Heart right ventricle (tissue), 16 donors: ENCODE data around the gene BMAL1. TPM values are rescaled to one million over a fixed set of nuclear protein-coding genes. Genes with fewer than 3 reads are reported as not detected.

ENCODE experiments used
- ATAC-seq, 8 donors: fragments of 200-7000 bp; cut with Tn5 transposase; one replicate each; pipeline ENCODE4 v1.9.1; 2020; ENCODE audit warnings: mild to moderate bottlenecking in 8 of 8, moderate library complexity in 8 of 8, moderate number of reproducible peaks in 1 of 8
- DNase-seq, 2 donors: peaks; one replicate each; pipeline ENCODE4 v3.0.0-alpha.2; 2020
- H3K27ac ChIP-seq, 10 donors: fragments of 200-600 bp; sonication (generic) in 2 of 10; one replicate each; pipeline versions ENCODE4 v1.5.0 to v1.8.0; 2020 to 2022; ENCODE audit warnings: mild to moderate bottlenecking in 3 of 10
- H3K27me3 ChIP-seq, 7 donors: fragments of 200-600 bp; one replicate each; pipeline ENCODE4 v1.8.0; 2021 to 2022; ENCODE audit warnings: mild to moderate bottlenecking in 2 of 7
- H3K36me3 ChIP-seq, 9 donors: fragments of 200-600 bp; sonication (generic) in 1 of 9; one replicate each; pipeline versions ENCODE4 v1.5.0 to v1.8.0; 2020 to 2022; ENCODE audit warnings: mild to moderate bottlenecking in 2 of 9
- H3K4me1 ChIP-seq, 9 donors: fragments of 200-600 bp; sonication (generic) in 1 of 9; one replicate each; pipeline versions ENCODE4 v1.5.0 to v1.8.0; 2020 to 2022; ENCODE audit warnings: mild to moderate bottlenecking in 4 of 9
- H3K4me3 ChIP-seq, 10 donors: fragments of 200-600 bp; sonication (generic) in 2 of 10; one replicate each; pipeline versions ENCODE4 v1.5.0 to v1.8.0; 2020 to 2022; ENCODE audit warnings: mild to moderate bottlenecking in 7 of 10, moderate library complexity in 2 of 10
- H3K9me3 ChIP-seq, 11 donors: fragments of 200-600 bp in 10 of 11; sonication (generic) in 2 of 11; one replicate each; pipeline versions ENCODE4 v1.5.0 to v1.8.0; 2013 to 2022; ENCODE audit warnings: mild to moderate bottlenecking in 2 of 11, control low read depth in 1 of 11, moderate library complexity in 1 of 11
- WGBS, 2 donors: extraction: QIAGEN DNeasy Blood & Tissue Kit; methylation state at CpG; one replicate each; pipeline ENCODE4 v1.1.7; 2013; ENCODE audit warnings: inconsistent platforms in 1 of 2; 5-methylcytosine and 5-hydroxymethylcytosine counted together
- intact Hi-C, 10 donors: fragments of 100-400 bp; cut with DNase I; formaldehyde crosslinking; loops; one replicate each; pipeline versions ENCODE4 v1.11.1 to v1.14.2; 2022
- polyA plus RNA-seq, 2 donors: library from polyadenylated mRNA; stranded (reverse); fragments of 200-250 nt; gene quantifications; one replicate each; pipeline ENCODE4 v1.2.3, GENCODE V29; 2013
- total RNA-seq, 10 donors: library from RNA; stranded (reverse); fragmentation: NEBNext Ultra II Directional in 3 of 10; extraction: Animal tissue kit (Norgen Biotek cat#: 25700) in 3 of 10; gene quantifications; one replicate each; pipeline versions ENCODE4 v1.2.1 to v1.2.4, GENCODE V29; 2021 to 2023
- TF ChIP-seq, protein P1 (sequence below), 9 donors: fragments of 200-600 bp; sonication (generic) in 2 of 9; IDR thresholded peaks; one replicate each; pipeline versions ENCODE4 v1.5.0 to v1.8.0; 2021 to 2022; ENCODE audit warnings: antibody characterized with exemption in 9 of 9, mild to moderate bottlenecking in 5 of 9, moderate library complexity in 1 of 9
- donor health status: Arrhythmogenic right ventricular cardiomyopathy.
- donor health status: ischemic (EF 13 %, LVEDD 7.1; RV severe dilation, severe dysfunction).
- donor health status: healthy with polysubstance abuse.
- donor health status: DM: no; HTN: yes; CAD: no.
- donor health status: DM: no; HTN: no; CAD: no.
- donor health status: ischemic (EF 25% LVEDD 6.9; RV normal size, moderate dysfunction).
- donor health status: ischemic (EF 25% LVEDD 5.7; RV mildly dilated, moderate dysfunction).
- donor health status: healthy.
- donor health status: DM: yes; HTN: yes; CAD: no.
- donor health status: Ischemic cardiomyopathy.
- donor health status: ischemic (EF 35%, LVEDD 5.7; RV mildly dilated, moderate dysfunction).
- donor health status: nonischemic (EF 11% LVEDD 7.7; RV severe dilation, severe dysfunction).
- donor health status: DM: yes; HTN: yes; CAD: no.
- donor health status: PGD.
- donor health status: ischemic (EF 29% LVEDD 5.4; RV normal size, mild dysfunction).
- donor health status: nonischemic (EF 23%, LVEDD 6.1; RV moderate dilation, normal function).

Gene BMAL1
- total and polyA plus RNA-seq, 12 donors, result 2.9 to 19.9 (median 10.2) TPM

- H3K27ac ChIP-seq, result no peak overlapping the region
- no peak overlapping the region for H3K4me3 ChIP-seq
- no peak for ATAC-seq
- peaks cover 0 to 3% (median 0%) of the 10 kb centered on the region in 11 donors for H3K9me3 ChIP-seq
- intact Hi-C loops, result no loop called here
- H3K4me1 ChIP-seq, result no peaks in the 10 kb centered on the region
- WGBS, 2 donors, result 98% methylated on average over 4 of the region's 4 CpGs
- H3K27me3 ChIP-seq, result no peaks in the 10 kb centered on the region
- peaks cover 0 to 83% (median 16%) of the 10 kb centered on the region in 9 donors for H3K36me3 ChIP-seq
- DNase-seq, result no peak
- TF ChIP-seq, protein P1, sequence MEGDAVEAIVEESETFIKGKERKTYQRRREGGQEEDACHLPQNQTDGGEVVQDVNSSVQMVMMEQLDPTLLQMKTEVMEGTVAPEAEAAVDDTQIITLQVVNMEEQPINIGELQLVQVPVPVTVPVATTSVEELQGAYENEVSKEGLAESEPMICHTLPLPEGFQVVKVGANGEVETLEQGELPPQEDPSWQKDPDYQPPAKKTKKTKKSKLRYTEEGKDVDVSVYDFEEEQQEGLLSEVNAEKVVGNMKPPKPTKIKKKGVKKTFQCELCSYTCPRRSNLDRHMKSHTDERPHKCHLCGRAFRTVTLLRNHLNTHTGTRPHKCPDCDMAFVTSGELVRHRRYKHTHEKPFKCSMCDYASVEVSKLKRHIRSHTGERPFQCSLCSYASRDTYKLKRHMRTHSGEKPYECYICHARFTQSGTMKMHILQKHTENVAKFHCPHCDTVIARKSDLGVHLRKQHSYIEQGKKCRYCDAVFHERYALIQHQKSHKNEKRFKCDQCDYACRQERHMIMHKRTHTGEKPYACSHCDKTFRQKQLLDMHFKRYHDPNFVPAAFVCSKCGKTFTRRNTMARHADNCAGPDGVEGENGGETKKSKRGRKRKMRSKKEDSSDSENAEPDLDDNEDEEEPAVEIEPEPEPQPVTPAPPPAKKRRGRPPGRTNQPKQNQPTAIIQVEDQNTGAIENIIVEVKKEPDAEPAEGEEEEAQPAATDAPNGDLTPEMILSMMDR (IDR thresholded peaks at IDR 0.05), result no peak
Observed at GRCh38 chr11:13405220-13405619, 127.6 kb downstream of the BMAL1 start.

GRCh38 chr11:13415201-13415600 lies 137.6 kb downstream of the BMAL1 start:
- DNase-seq (no peak), ATAC-seq (no peak)
- TF ChIP-seq, protein P1 (IDR thresholded peaks at IDR 0.05), result no peak
- Histone ChIP-seq H3K36me3 (peaks cover 0 to 95% (median 48%) of the 10 kb centered on the region in 9 donors), H3K4me1 (no peaks in the 10 kb centered on the region), H3K9me3 (no peaks in the 10 kb centered on the region), H3K27ac (no peak overlapping the region), H3K4me3 (no peak overlapping the region), H3K27me3 (no peaks in the 10 kb centered on the region)
- intact Hi-C loops, result no loop called here
- WGBS, 2 donors, result 76 to 81% methylated on average over 3 of the region's 3 CpGs

DNA sequence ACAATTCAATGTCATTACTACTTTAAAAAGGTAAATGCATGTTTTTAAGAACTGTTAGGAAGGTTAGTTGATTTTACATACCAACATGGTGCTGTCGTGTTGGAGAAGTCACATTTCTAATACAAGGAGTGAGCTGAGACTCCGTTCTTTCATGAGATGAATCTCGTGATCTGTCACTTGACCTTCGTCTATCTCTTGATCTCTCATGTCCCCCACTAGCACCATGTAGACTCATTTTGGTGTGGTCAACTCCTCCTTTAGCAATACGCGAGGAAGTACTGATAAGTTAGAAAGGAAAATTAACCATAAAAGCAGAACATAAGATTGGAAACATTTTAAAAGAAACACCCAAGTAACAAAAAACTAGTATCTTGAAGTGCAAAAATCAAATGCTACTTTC lies 144.0 kb downstream of the BMAL1 start:
- no peak for DNase-seq
- H3K36me3 ChIP-seq, result peaks cover 0 to 50% (median 13%) of the 10 kb centered on the region in 9 donors
- H3K9me3 ChIP-seq, result peaks cover 0 to 9% (median 0%) of the 10 kb centered on the region in 11 donors
- 95 to 96% methylated on average over 6 of the region's 6 CpGs for WGBS, 2 donors
- peaks cover 0 to 6% (median 0%) of the 10 kb centered on the region in 9 donors for H3K4me1 ChIP-seq
- intact Hi-C loops, result loop anchor here in 1 of 10 donors (5.0 kb wide), 1 partner anchor 34 kb away; no protein-coding TSS in a partner anchor
- no peak overlapping the region for H3K27ac ChIP-seq
- ATAC-seq, result no peak
- TF ChIP-seq, protein P1 (IDR thresholded peaks at IDR 0.05), result no peak
- H3K27me3 ChIP-seq, result no peaks in the 10 kb centered on the region
- H3K4me3 ChIP-seq, result no peak overlapping the region

- ATAC-seq, result no peak
- intact Hi-C loops, result loop anchor here in 1 of 10 donors (5.0 kb wide), 1 partner anchor 36 kb away; no protein-coding TSS in a partner anchor
- no peak for DNase-seq
Observed at GRCh38 chr11:13423372-13423771, 145.8 kb downstream of the BMAL1 start.

More at GRCh38 chr11:13423372-13423771, 145.8 kb downstream of the BMAL1 start:
- Histone ChIP-seq H3K4me1 (peaks cover 0 to 6% (median 0%) of the 10 kb centered on the region in 9 donors), H3K27me3 (no peaks in the 10 kb centered on the region), H3K36me3 (peaks cover 0 to 32% (median 10%) of the 10 kb centered on the region in 9 donors), H3K4me3 (no peak overlapping the region), H3K27ac (no peak overlapping the region), H3K9me3 (peaks cover 0 to 27% (median 12%) of the 10 kb centered on the region in 11 donors)
- TF ChIP-seq, protein P1 (IDR thresholded peaks at IDR 0.05), result no peak
- WGBS, 2 donors, result 88 to 93% methylated on average over 6 of the region's 6 CpGs
